Parathyroid adenoma (tissue), 2 donors: Measurements from ENCODE around the gene TRPM1.

ENCODE experiments used
- H2AFZ ChIP-seq: fragments of 300-600 bp; sonication (generic); one replicate; pipeline ENCODE4 v1.7.0; 2017; ENCODE audit warnings: antibody characterized with exemption, mild to moderate bottlenecking
- H3K27ac ChIP-seq: fragments of 300-600 bp; sonication (generic); one replicate; pipeline ENCODE4 v1.7.0; 2017
- H3K27me3 ChIP-seq: fragments of 300-600 bp; sonication (generic); one replicate; pipeline ENCODE4 v1.7.0; 2017; ENCODE audit warnings: low read length; ENCODE audit not compliant: control insufficient read depth, insufficient read depth
- H3K36me3 ChIP-seq: fragments of 300-600 bp; sonication (generic); one replicate; pipeline ENCODE4 v1.7.0; 2017; ENCODE audit warnings: low read length; ENCODE audit not compliant: control insufficient read depth, insufficient read depth
- H3K4me1 ChIP-seq: fragments of 300-600 bp; sonication (generic); one replicate; pipeline ENCODE4 v1.7.0; 2017; ENCODE audit warnings: control low read depth
- H3K4me2 ChIP-seq: fragments of 300-600 bp; sonication (generic); one replicate; pipeline ENCODE4 v1.7.0; 2017; ENCODE audit warnings: low read length
- H3K4me3 ChIP-seq: fragments of 300-600 bp; sonication (generic); one replicate; pipeline ENCODE4 v1.7.0; 2017; ENCODE audit warnings: low read depth, low read length
- H3K79me2 ChIP-seq: fragments of 300-600 bp; sonication (generic); one replicate; pipeline ENCODE4 v1.7.0; 2017; ENCODE audit warnings: control low read depth
- H3K9ac ChIP-seq: fragments of 300-600 bp; sonication (generic); one replicate; pipeline ENCODE4 v1.7.0; 2017; ENCODE audit warnings: mild to moderate bottlenecking
- H3K9me3 ChIP-seq: fragments of 300-600 bp; sonication (generic); one replicate; pipeline ENCODE4 v1.7.0; 2017; ENCODE audit warnings: low read length; ENCODE audit not compliant: control insufficient read depth
- TF ChIP-seq, protein P1 (sequence below): fragments of 300-600 bp; sonication (generic); IDR thresholded peaks from one replicate; pipeline ENCODE4 v1.7.0; 2017; ENCODE audit warnings: antibody characterized with exemption, mild to moderate bottlenecking
- donor health status: primary hyperparathyroidism.

Gene TRPM1

DNA sequence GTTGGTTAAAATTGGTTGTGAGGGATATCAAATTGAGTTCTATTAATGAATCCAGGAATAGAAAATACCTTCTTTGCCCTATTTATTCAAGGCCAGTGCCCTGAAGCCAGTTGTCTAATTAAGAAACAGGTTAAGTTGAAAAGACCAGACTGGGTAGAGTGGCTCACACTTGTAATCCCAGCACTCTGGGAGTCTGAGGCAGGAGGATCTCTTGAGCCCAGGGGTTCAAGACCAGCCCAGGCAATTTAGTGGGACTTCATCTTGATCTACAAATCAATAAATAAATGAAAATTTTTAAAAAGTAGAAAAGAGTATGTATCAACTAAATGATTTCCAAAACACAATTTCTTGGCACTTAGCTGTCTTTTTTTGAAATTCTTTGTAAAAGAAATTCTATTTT lies 40.3 kb upstream of the TRPM1 start:
- TF ChIP-seq, protein P1, sequence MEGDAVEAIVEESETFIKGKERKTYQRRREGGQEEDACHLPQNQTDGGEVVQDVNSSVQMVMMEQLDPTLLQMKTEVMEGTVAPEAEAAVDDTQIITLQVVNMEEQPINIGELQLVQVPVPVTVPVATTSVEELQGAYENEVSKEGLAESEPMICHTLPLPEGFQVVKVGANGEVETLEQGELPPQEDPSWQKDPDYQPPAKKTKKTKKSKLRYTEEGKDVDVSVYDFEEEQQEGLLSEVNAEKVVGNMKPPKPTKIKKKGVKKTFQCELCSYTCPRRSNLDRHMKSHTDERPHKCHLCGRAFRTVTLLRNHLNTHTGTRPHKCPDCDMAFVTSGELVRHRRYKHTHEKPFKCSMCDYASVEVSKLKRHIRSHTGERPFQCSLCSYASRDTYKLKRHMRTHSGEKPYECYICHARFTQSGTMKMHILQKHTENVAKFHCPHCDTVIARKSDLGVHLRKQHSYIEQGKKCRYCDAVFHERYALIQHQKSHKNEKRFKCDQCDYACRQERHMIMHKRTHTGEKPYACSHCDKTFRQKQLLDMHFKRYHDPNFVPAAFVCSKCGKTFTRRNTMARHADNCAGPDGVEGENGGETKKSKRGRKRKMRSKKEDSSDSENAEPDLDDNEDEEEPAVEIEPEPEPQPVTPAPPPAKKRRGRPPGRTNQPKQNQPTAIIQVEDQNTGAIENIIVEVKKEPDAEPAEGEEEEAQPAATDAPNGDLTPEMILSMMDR: no peak
- Histone ChIP-seq H3K4me1 (no peaks in the 10 kb centered on the region), H3K9ac (no peak overlapping the region), H3K9me3 (no peaks in the 10 kb centered on the region), H3K36me3 (no peaks in the 10 kb centered on the region), H2AFZ (no peak overlapping the region), H3K79me2 (no peaks in the 10 kb centered on the region), H3K27me3 (no peaks in the 10 kb centered on the region), H3K4me3 (no peak overlapping the region), H3K4me2 (no peak overlapping the region), H3K27ac (no peak overlapping the region)

DNA sequence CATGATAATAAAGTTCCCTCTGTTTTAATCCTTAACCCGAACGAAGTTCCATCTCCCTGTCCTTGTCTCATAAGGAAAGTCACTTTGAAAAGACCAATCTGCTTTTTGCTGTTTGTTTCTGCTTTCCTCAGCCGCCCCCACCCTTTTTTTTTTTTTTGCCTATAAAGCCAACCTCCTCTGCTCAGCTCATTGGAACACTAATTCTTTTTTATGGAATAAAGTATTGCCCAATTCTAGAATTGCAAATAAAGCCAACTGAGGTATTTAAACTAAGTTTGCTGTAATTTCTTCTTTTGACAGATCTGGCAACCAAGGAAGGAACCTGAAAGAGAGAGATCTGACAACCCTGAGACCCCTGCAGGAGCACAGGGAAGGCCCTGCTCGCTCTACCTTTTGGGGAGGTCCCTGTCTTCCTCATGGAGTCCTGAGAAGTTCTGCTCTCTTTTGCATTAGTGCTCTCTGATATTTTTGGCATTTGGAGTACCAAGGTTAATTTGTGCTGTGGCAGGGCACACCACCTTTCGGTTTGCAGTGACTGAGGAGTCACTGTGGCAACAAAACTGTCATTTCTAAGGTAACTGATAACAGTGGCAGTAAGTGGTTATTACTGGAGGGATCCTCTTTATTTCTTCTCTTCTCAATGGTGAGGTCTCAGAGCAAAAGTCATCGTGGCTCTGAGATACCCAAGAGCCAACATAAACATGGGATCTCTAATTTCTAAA lies 35.2 kb upstream of the TRPM1 start:
- TF ChIP-seq, protein P1: no peak
- no peaks in the 10 kb centered on the region for H3K79me2 ChIP-seq
- no peaks in the 10 kb centered on the region for H3K4me1 ChIP-seq
- H3K27ac ChIP-seq: no peak overlapping the region
- no peaks in the 10 kb centered on the region for H3K36me3 ChIP-seq
- no peak overlapping the region for H2AFZ ChIP-seq
- no peak overlapping the region for H3K4me3 ChIP-seq
- H3K9ac ChIP-seq: no peak overlapping the region
- H3K27me3 ChIP-seq: no peaks in the 10 kb centered on the region
- no peaks in the 10 kb centered on the region for H3K9me3 ChIP-seq
- no peak overlapping the region for H3K4me2 ChIP-seq

- Histone ChIP-seq H3K4me1 (no peaks in the 10 kb centered on the region), H3K9me3 (no peaks in the 10 kb centered on the region), H3K4me2 (no peak overlapping the region), H3K27ac (no peak overlapping the region), H3K27me3 (no peaks in the 10 kb centered on the region), H3K4me3 (no peak overlapping the region), H3K36me3 (no peaks in the 10 kb centered on the region), H2AFZ (no peak overlapping the region), H3K79me2 (no peaks in the 10 kb centered on the region), H3K9ac (no peak overlapping the region)
- TF ChIP-seq, protein P1: no peak
These were observed 34.5 kb upstream of the TRPM1 start for GRCh38 chr15:31136016-31136415.

- Histone ChIP-seq H3K36me3 (no peaks in the 10 kb centered on the region), H3K4me2 (no peak overlapping the region), H3K9ac (no peak overlapping the region), H3K79me2 (no peaks in the 10 kb centered on the region), H3K9me3 (no peaks in the 10 kb centered on the region), H3K27ac (no peak overlapping the region), H3K27me3 (no peaks in the 10 kb centered on the region), H2AFZ (no peak overlapping the region), H3K4me1 (no peaks in the 10 kb centered on the region), H3K4me3 (no peak overlapping the region)
- TF ChIP-seq, protein P1: no peak
These were observed 34.0 kb upstream of the TRPM1 start for GRCh38 chr15:31135523-31135922.

- Histone ChIP-seq H3K9ac (no peak overlapping the region), H3K9me3 (no peaks in the 10 kb centered on the region), H3K27me3 (no peaks in the 10 kb centered on the region), H3K27ac (no peak overlapping the region), H3K4me3 (no peak overlapping the region), H3K79me2 (no peaks in the 10 kb centered on the region), H3K4me1 (no peaks in the 10 kb centered on the region), H2AFZ (no peak overlapping the region), H3K36me3 (no peaks in the 10 kb centered on the region), H3K4me2 (no peak overlapping the region)
- TF ChIP-seq, protein P1: no peak
These were observed 32.4 kb upstream of the TRPM1 start for GRCh38 chr15:31133890-31134289.
